Lower leg skin (tissue), 4 donors: ENCODE measurements around the gene SAFB. TPM values are rescaled to one million over a fixed set of nuclear protein-coding genes. Genes with fewer than 3 reads are reported as not detected.

ENCODE experiments used
- DNase-seq, 2 donors: peaks; one replicate each; pipeline ENCODE4 v3.0.0-alpha.2; 2019; ENCODE audit warnings: low spot score in 2 of 2
- H3K4me3 ChIP-seq: fragments of 200-600 bp; sonication (generic); 2 replicates; pipeline ENCODE4 v1.5.1; 2017; ENCODE audit warnings: mild to moderate bottlenecking, low read depth; ENCODE audit not compliant: poor library complexity, severe bottlenecking
- POLR2A ChIP-seq, 2 donors: fragments of 450-650 bp; IDR thresholded peaks; one replicate each; pipeline ENCODE4 v1.6.1; 2016 to 2017; ENCODE audit warnings: antibody characterized with exemption in 2 of 2, mild to moderate bottlenecking in 1 of 2, moderate library complexity in 1 of 2
- WGBS, 2 donors: methylation state at CpG; one replicate each; pipeline ENCODE4 v1.1.5; 2018; 5-methylcytosine and 5-hydroxymethylcytosine counted together
- intact Hi-C: fragments of 100-400 bp; cut with DNase I; formaldehyde crosslinking; loops from one replicate; pipeline ENCODE4 v1.15.0; 2023; ENCODE audit warnings: low total_unique reads
- total RNA-seq, 4 donors: library from RNA; depleted of rRNA; stranded (reverse); fragments of >200 nt; gene quantifications; one replicate each; pipeline ENCODE4 v1.1.0, GENCODE V29; 2016
- TF ChIP-seq, protein P1 (sequence below), 3 donors: fragments of 450-650 bp; IDR thresholded peaks; one replicate each; pipeline ENCODE4 v1.5.1; 2016; ENCODE audit warnings: antibody characterized with exemption in 3 of 3, mild to moderate bottlenecking in 3 of 3, moderate library complexity in 2 of 3

Gene SAFB
- total RNA-seq, 4 donors from 2014 or later, result 41.6 to 136 (median 80.4) TPM

DNA sequence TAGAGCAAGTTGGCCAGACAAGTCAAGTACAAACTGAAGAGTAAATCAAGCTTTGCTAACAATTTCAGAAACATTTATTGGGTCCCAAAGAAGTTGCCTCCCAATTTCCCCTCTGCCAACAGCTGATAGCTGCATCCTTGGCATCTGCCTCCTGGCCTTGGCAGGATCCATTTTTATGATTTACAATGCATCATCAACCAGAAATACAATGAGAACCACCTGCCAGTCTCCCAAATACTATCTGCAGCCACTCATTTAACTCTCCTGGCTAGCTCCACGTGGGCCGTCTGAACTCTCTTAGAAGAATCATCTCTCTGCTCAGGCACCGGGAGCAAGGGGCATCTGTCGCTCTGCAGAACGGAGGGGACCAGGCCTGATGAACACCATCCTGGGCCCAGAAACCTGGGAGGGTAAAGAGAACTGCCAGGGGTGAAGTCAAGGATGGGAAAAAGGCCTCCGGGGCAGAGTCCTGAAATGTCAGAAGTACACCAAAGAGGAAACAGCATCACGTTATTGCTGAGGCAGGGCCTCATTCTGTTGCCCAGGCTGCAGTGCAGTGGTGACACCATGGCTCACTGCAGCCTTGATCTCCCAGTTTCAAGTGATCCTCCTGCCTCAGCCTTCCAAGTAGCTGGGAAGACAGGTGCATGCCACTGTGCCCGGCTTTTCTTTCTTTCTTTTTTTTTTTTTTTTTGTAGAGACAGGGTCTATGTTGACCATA lies 94.5 kb downstream of the SAFB start:
- WGBS, 2 donors, result 71 to 74% methylated on average over 8 of the region's 8 CpGs
- TF ChIP-seq, protein P1, sequence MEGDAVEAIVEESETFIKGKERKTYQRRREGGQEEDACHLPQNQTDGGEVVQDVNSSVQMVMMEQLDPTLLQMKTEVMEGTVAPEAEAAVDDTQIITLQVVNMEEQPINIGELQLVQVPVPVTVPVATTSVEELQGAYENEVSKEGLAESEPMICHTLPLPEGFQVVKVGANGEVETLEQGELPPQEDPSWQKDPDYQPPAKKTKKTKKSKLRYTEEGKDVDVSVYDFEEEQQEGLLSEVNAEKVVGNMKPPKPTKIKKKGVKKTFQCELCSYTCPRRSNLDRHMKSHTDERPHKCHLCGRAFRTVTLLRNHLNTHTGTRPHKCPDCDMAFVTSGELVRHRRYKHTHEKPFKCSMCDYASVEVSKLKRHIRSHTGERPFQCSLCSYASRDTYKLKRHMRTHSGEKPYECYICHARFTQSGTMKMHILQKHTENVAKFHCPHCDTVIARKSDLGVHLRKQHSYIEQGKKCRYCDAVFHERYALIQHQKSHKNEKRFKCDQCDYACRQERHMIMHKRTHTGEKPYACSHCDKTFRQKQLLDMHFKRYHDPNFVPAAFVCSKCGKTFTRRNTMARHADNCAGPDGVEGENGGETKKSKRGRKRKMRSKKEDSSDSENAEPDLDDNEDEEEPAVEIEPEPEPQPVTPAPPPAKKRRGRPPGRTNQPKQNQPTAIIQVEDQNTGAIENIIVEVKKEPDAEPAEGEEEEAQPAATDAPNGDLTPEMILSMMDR (IDR thresholded peaks at IDR 0.05), result no peak
- no peak for TF ChIP-seq POLR2A (IDR thresholded peaks at IDR 0.05)
- intact Hi-C loops, result no loop called here
- DNase-seq, result no peak
- no peak overlapping the region for H3K4me3 ChIP-seq

Other genes with a start within 250 kb of the SAFB start
- gene ZNRF4, start 167.7 kb upstream of the SAFB start, total RNA-seq, result not detected
- 100 to 1,000 TPM; 250 to 282 (median 259) TPM for gene TINCR, start 55.1 kb upstream of the SAFB start, total RNA-seq
- gene SAFB2, start 307 bp upstream of the SAFB start, total RNA-seq, result 10 to 100 TPM; 14.0 to 51.2 (median 28.7) TPM
- gene MICOS13, start 57.4 kb downstream of the SAFB start, total RNA-seq, result 10 to 100 TPM; 43.6 to 65.5 (median 54.1) TPM
- gene HSD11B1L, start 57.9 kb downstream of the SAFB start, total RNA-seq, result 10 to 100 TPM; 20.1 to 38.1 (median 24.8) TPM
- 1,000 to 10,000 TPM; 1,101 to 1,427 (median 1,254) TPM for gene RPL36, start 67.2 kb downstream of the SAFB start, total RNA-seq
- 10 to 100 TPM; 40.9 to 81.7 (median 61.2) TPM for gene LONP1, start 97.1 kb downstream of the SAFB start, total RNA-seq
- gene CATSPERD, start 97.6 kb downstream of the SAFB start, total RNA-seq, result not detected
- 1 to 10 TPM in 1 of 4 donors, under 1 TPM in 3; 0.25 to 1.2 (median 0.62) TPM for gene PRR22, start 161.7 kb downstream of the SAFB start, total RNA-seq
- gene DUS3L, start 168.1 kb downstream of the SAFB start, total RNA-seq, result 100 to 1,000 TPM in 1 of 4 donors, 10 to 100 TPM in 3; 36.0 to 107 (median 67.4) TPM
- 1 to 10 TPM; 6.5 to 7.9 (median 7.2) TPM for gene NRTN, start 182.0 kb downstream of the SAFB start, total RNA-seq
- under 1 TPM in 2 of 4 donors, not detected in 2; 0.23 to 0.29 TPM for gene FUT6, start 216.6 kb downstream of the SAFB start, total RNA-seq
- 1 to 10 TPM in 3 of 4 donors, under 1 TPM in 1; 0.76 to 3.8 (median 1.9) TPM for gene FUT3, start 228.4 kb downstream of the SAFB start, total RNA-seq
- not detected for gene FUT5, start 247.5 kb downstream of the SAFB start, total RNA-seq